ENCODE data around the gene FAM89A. TPM values are rescaled to one million over a fixed set of nuclear protein-coding genes. Genes with fewer than 3 reads are reported as not detected.

Gene FAM89A
- total RNA-seq, 3 donors from 2014 or later (not counting 1 experiment from before 2014, with no cell fraction given): 1.4 to 2.5 (median 2.0) TPM

- H3K27ac ChIP-seq (ENCODE audit: low read length): no peak overlapping the region
- no peaks in the 10 kb centered on the region for H3K27me3 Mint-ChIP-seq (ENCODE audit: low read depth in 2 of 2)
- TF ChIP-seq CTCF (IDR thresholded peaks at IDR 0.05): no peak
- H3K4me3 Mint-ChIP-seq: no peak overlapping the region
- no peaks in the 10 kb centered on the region for H3K4me1 ChIP-seq (ENCODE audit: control insufficient read depth, insufficient read depth, low read length)
- H3K27ac Mint-ChIP-seq: no peak overlapping the region
- H3K4me1 Mint-ChIP-seq: no peaks in the 10 kb centered on the region
- intact Hi-C loops (cut with micrococcal nuclease): no loop called here
- no peak for DNase-seq
- H3K36me3 ChIP-seq (ENCODE audit: control insufficient read depth, insufficient read depth, low read length): peaks cover 40% of the 10 kb centered on the region
- no peak for ATAC-seq
- H3K36me3 Mint-ChIP-seq: peaks cover 47% of the 10 kb centered on the region
- peaks cover 8 to 21% of the 10 kb centered on the region in 2 donors for H3K9me3 Mint-ChIP-seq
- H3K4me3 ChIP-seq (ENCODE audit: low read length): no peak overlapping the region
- no peaks in the 10 kb centered on the region for H3K27me3 ChIP-seq (ENCODE audit: control insufficient read depth, insufficient read depth, low read length)
- peaks cover 10% of the 10 kb centered on the region for H3K9me3 ChIP-seq (ENCODE audit: control insufficient read depth, insufficient read depth, low read length)
Measured at GRCh38 chr1:231001892-231002291, 38.2 kb downstream of the FAM89A start.

- ATAC-seq (no peak), DNase-seq (no peak)
- H3K27ac ChIP-seq (ENCODE audit: low read length): no peak overlapping the region
- no peaks in the 10 kb centered on the region for H3K4me1 Mint-ChIP-seq
- 96% methylated on average over 1 of the region's 1 CpG for WGBS (ENCODE audit: insufficient coverage)
- TF ChIP-seq CTCF (IDR thresholded peaks at IDR 0.05): no peak
- H3K4me3 Mint-ChIP-seq: no peak overlapping the region
- H3K9me3 Mint-ChIP-seq: peaks cover 5 to 20% of the 10 kb centered on the region in 2 donors
- no peak overlapping the region for H3K27ac Mint-ChIP-seq
- peaks cover 10% of the 10 kb centered on the region for H3K9me3 ChIP-seq (ENCODE audit: control insufficient read depth, insufficient read depth, low read length)
- no peak overlapping the region for H3K4me3 ChIP-seq (ENCODE audit: low read length)
- no peaks in the 10 kb centered on the region for H3K27me3 ChIP-seq (ENCODE audit: control insufficient read depth, insufficient read depth, low read length)
- no peaks in the 10 kb centered on the region for H3K4me1 ChIP-seq (ENCODE audit: control insufficient read depth, insufficient read depth, low read length)
- intact Hi-C loops (cut with micrococcal nuclease): no loop called here
- H3K36me3 Mint-ChIP-seq: peaks cover 36% of the 10 kb centered on the region
- H3K36me3 ChIP-seq (ENCODE audit: control insufficient read depth, insufficient read depth, low read length): peaks cover 51% of the 10 kb centered on the region
- no peaks in the 10 kb centered on the region for H3K27me3 Mint-ChIP-seq (ENCODE audit: low read depth in 2 of 2)
Measured at GRCh38 chr1:231000639-231001038, 39.4 kb downstream of the FAM89A start.

- TF ChIP-seq CTCF (IDR thresholded peaks at IDR 0.05): no peak
- DNase-seq: no peak
Measured at GRCh38 chr1:231000201-231000600, 39.9 kb downstream of the FAM89A start.

GRCh38 chr1:230994860-230995259 is 45.2 kb downstream of the FAM89A start:
- Histone ChIP-seq H3K9me3 (ENCODE audit: control insufficient read depth, insufficient read depth, low read length) (no peaks in the 10 kb centered on the region), H3K36me3 (ENCODE audit: control insufficient read depth, insufficient read depth, low read length) (peaks cover 69% of the 10 kb centered on the region), H3K4me3 (ENCODE audit: low read length) (no peak overlapping the region), H3K27me3 (ENCODE audit: control insufficient read depth, insufficient read depth, low read length) (no peaks in the 10 kb centered on the region), H3K27ac (ENCODE audit: low read length) (no peak overlapping the region), H3K4me1 (ENCODE audit: control insufficient read depth, insufficient read depth, low read length) (no peaks in the 10 kb centered on the region)
- DNase-seq (no peak), ATAC-seq (no peak)
- no peaks in the 10 kb centered on the region for H3K27me3 Mint-ChIP-seq (ENCODE audit: low read depth in 2 of 2)
- no CpG with 5 or more reads among the region's 1 CpG for WGBS (ENCODE audit: insufficient coverage)
- H3K4me3 Mint-ChIP-seq: no peak overlapping the region
- H3K27ac Mint-ChIP-seq: no peak overlapping the region
- H3K4me1 Mint-ChIP-seq: no peaks in the 10 kb centered on the region
- H3K36me3 Mint-ChIP-seq: peaks cover 11% of the 10 kb centered on the region
- intact Hi-C loops (cut with micrococcal nuclease): no loop called here
- H3K9me3 Mint-ChIP-seq: no peaks in the 10 kb centered on the region
- TF ChIP-seq CTCF (IDR thresholded peaks at IDR 0.05): no peak

More at GRCh38 chr1:231000201-231000600, 39.9 kb downstream of the FAM89A start:
- Mint-ChIP-seq H3K36me3 (peaks cover 32% of the 10 kb centered on the region), H3K4me3 (no peak overlapping the region), H3K9me3 (peaks cover 2 to 16% of the 10 kb centered on the region in 2 donors), H3K27me3 (ENCODE audit: low read depth in 2 of 2) (no peaks in the 10 kb centered on the region), H3K27ac (no peak overlapping the region), H3K4me1 (no peaks in the 10 kb centered on the region)
- no peak for ATAC-seq
- Histone ChIP-seq H3K27me3 (ENCODE audit: control insufficient read depth, insufficient read depth, low read length) (no peaks in the 10 kb centered on the region), H3K4me3 (ENCODE audit: low read length) (no peak overlapping the region), H3K36me3 (ENCODE audit: control insufficient read depth, insufficient read depth, low read length) (peaks cover 52% of the 10 kb centered on the region), H3K9me3 (ENCODE audit: control insufficient read depth, insufficient read depth, low read length) (peaks cover 10% of the 10 kb centered on the region), H3K4me1 (ENCODE audit: control insufficient read depth, insufficient read depth, low read length) (no peaks in the 10 kb centered on the region), H3K27ac (ENCODE audit: low read length) (no peak overlapping the region)
- intact Hi-C loops (cut with micrococcal nuclease): no loop called here
- 100% methylated on average over 3 of the region's 4 CpGs for WGBS (ENCODE audit: insufficient coverage)
